H1 (cell line): ENCODE measurements around the gene IRF7. TPM values are rescaled to one million over a fixed set of nuclear protein-coding genes. Genes with fewer than 3 reads are reported as not detected.

Experiments
- CTCF ChIA-PET: fragments of 300-600 bp; sonication (Branson Sonifier 250); formaldehyde crosslinking; loops from one replicate; lab custom pipeline; 2021; ENCODE audit not compliant: partially characterized antibody; lab: Charles Lee
- POLR2A ChIA-PET: fragments of 300-600 bp; sonication (Branson Sonifier 250); formaldehyde crosslinking; loops from one replicate; lab custom pipeline; 2021; ENCODE audit warnings: inconsistent platforms; ENCODE audit not compliant: partially characterized antibody; lab: Charles Lee
- DNase-seq, 2 experiments: peaks; one replicate each; pipeline versions ENCODE4 v3.0.0 to v3.0.0-alpha.2; 2010 to 2022; ENCODE audit warnings: low spot score in 2 of 2, low read depth in 1 of 2, mixed read lengths in 1 of 2
- FAIRE-seq: peaks from 2 replicates; lab custom pipeline; 2011; peaks lifted over from hg19 to GRCh38; lab: Jason Lieb, UNC
- H2AFZ ChIP-seq: 2 replicates; pipeline ENCODE4 v1.8.1; 2012; ENCODE audit warnings: low read length, inconsistent platforms
- H2AK5ac ChIP-seq: 2 replicates; pipeline ENCODE4 v1.6.1; 2013; ENCODE audit warnings: low read depth, low read length
- H2BK120ac ChIP-seq: replicated peaks from 2 replicates; pipeline ENCODE3; 2013; ENCODE audit warnings: low read depth, low read length, inconsistent platforms
- H2BK12ac ChIP-seq: 2 replicates; pipeline ENCODE4 v1.6.1; 2013; ENCODE audit warnings: low read depth, low read length
- H2BK15ac ChIP-seq: 2 replicates; pipeline ENCODE4 v1.6.1; 2013; ENCODE audit warnings: low read length
- H2BK20ac ChIP-seq: 2 replicates; pipeline ENCODE4 v1.6.1; 2013; ENCODE audit warnings: low read length
- H2BK5ac ChIP-seq: 2 replicates; pipeline ENCODE4 v1.6.1; 2013; ENCODE audit warnings: low read depth, low read length
- H3K14ac ChIP-seq: 2 replicates; pipeline ENCODE4 v1.6.1; 2013; ENCODE audit warnings: inconsistent platforms; ENCODE audit not compliant: insufficient read length
- H3K18ac ChIP-seq: 2 replicates; pipeline ENCODE4 v1.6.1; 2013; ENCODE audit warnings: low read length; ENCODE audit errors: extremely low read depth
- H3K23ac ChIP-seq: 2 replicates; pipeline ENCODE4 v1.6.1; 2013; ENCODE audit warnings: inconsistent platforms; ENCODE audit not compliant: insufficient read length
- H3K23me2 ChIP-seq: 2 replicates; pipeline ENCODE4 v1.6.1; 2013; ENCODE audit warnings: low read depth, low read length
- H3K27ac ChIP-seq: 2 replicates; pipeline ENCODE4 v1.6.1; 2011; ENCODE audit warnings: low read depth, low read length, inconsistent platforms
- H3K27me3 ChIP-seq, 4 experiments: replicated peaks in 1 of 4; 1 replicate in 1 of 4; 2 replicates in 3 of 4; pipeline versions ENCODE4 v1.6.1 to v1.8.1; 2011 to 2013; ENCODE audit warnings: low read length in 3 of 4, mild to moderate bottlenecking in 3 of 4, inconsistent platforms in 2 of 4, mixed read lengths in 2 of 4, moderate library complexity in 1 of 4; ENCODE audit not compliant: control insufficient read depth in 3 of 4, insufficient read depth in 3 of 4; ENCODE audit errors: extremely low read depth in 1 of 4
- H3K36me3 ChIP-seq, 4 experiments: 2 replicates each; pipeline versions ENCODE4 v1.6.1 to v1.8.1; 2011 to 2013; ENCODE audit warnings: mild to moderate bottlenecking in 4 of 4, low read length in 3 of 4, moderate library complexity in 2 of 4, control low read depth in 1 of 4, inconsistent platforms in 1 of 4; ENCODE audit not compliant: insufficient read depth in 4 of 4, control insufficient read depth in 2 of 4
- H3K4ac ChIP-seq: replicated peaks from 2 replicates; pipeline ENCODE3; 2013; ENCODE audit warnings: low read length, low read depth, mixed read lengths, inconsistent platforms; ENCODE audit not compliant: insufficient read length
- H3K4me1 ChIP-seq, 4 experiments: replicated peaks in 1 of 4; 1 replicate in 1 of 4; 2 replicates in 3 of 4; pipeline versions ENCODE4 v1.6.1 to v1.8.1; 2011 to 2013; ENCODE audit warnings: low read length in 3 of 4, inconsistent platforms in 2 of 4, mixed read lengths in 1 of 4; ENCODE audit not compliant: insufficient read depth in 4 of 4, control insufficient read depth in 3 of 4
- H3K4me2 ChIP-seq, 2 experiments: 2 replicates each; pipeline versions ENCODE4 v1.6.1 to v1.8.1; 2011 to 2013; ENCODE audit warnings: low read depth in 2 of 2, low read length in 2 of 2, control low read depth in 1 of 2, inconsistent platforms in 1 of 2, mild to moderate bottlenecking in 1 of 2; ENCODE audit not compliant: insufficient read depth in 1 of 2
- H3K4me3 ChIP-seq, 4 experiments: fragments of 200-600, 300-600 bp in 1 of 4; sonication (generic), shearing (Covaris generic), sonication (Bioruptor Twin) in 1 of 4; 2 replicates each; pipeline versions ENCODE4 v1.5.1 to v1.8.1; 2011 to 2016; ENCODE audit warnings: low read length in 4 of 4, low read depth in 3 of 4, control low read depth in 2 of 4, inconsistent platforms in 2 of 4, mild to moderate bottlenecking in 2 of 4, mixed read lengths in 1 of 4, moderate library complexity in 1 of 4; ENCODE audit not compliant: insufficient read depth in 2 of 4; ENCODE audit errors: extremely low read depth in 1 of 4
- H3K56ac ChIP-seq: replicated peaks from 2 replicates; pipeline ENCODE3; 2013; ENCODE audit warnings: low read depth, mild to moderate bottlenecking, mixed read lengths, low read length, inconsistent platforms; ENCODE audit not compliant: insufficient read length
- H3K79me1 ChIP-seq: 2 replicates; pipeline ENCODE4 v1.6.1; 2013; ENCODE audit warnings: low read depth, low read length, control low read depth
- H3K79me2 ChIP-seq, 2 experiments: 2 replicates each; pipeline versions ENCODE4 v1.6.1 to v1.8.1; 2012 to 2013; ENCODE audit warnings: low read length in 2 of 2, mild to moderate bottlenecking in 2 of 2, inconsistent platforms in 1 of 2; ENCODE audit not compliant: insufficient read depth in 2 of 2, control insufficient read depth in 1 of 2
- H3K9ac ChIP-seq, 4 experiments: replicated peaks in 1 of 4; 1 replicate in 1 of 4; 2 replicates in 3 of 4; pipeline versions ENCODE4 v1.6.1 to v1.8.1; 2011 to 2013; ENCODE audit warnings: low read depth in 3 of 4, low read length in 3 of 4, control low read depth in 2 of 4, mild to moderate bottlenecking in 2 of 4, moderate library complexity in 2 of 4, inconsistent platforms in 1 of 4; ENCODE audit errors: extremely low read depth in 1 of 4
- H3K9me3 ChIP-seq, 2 experiments: 2 replicates each; pipeline versions ENCODE4 v1.6.1 to v1.8.1; 2012 to 2013; ENCODE audit warnings: mild to moderate bottlenecking in 2 of 2, moderate library complexity in 2 of 2, control low read depth in 1 of 2, inconsistent platforms in 1 of 2, low read depth in 1 of 2, low read length in 1 of 2, mixed read lengths in 1 of 2; ENCODE audit not compliant: insufficient read depth in 2 of 2
- H4K20me1 ChIP-seq, 2 experiments: replicated peaks in 1 of 2; 2 replicates each; pipeline versions ENCODE3 to v1.8.1; 2011 to 2013; ENCODE audit warnings: inconsistent platforms in 2 of 2, low read length in 2 of 2, mild to moderate bottlenecking in 1 of 2; ENCODE audit not compliant: insufficient read depth in 2 of 2, control insufficient read depth in 1 of 2
- H4K5ac ChIP-seq: 2 replicates; pipeline ENCODE4 v1.6.1; 2013; ENCODE audit warnings: low read length, low read depth, mixed read lengths, inconsistent platforms; ENCODE audit not compliant: insufficient read length
- H4K8ac ChIP-seq: 2 replicates; pipeline ENCODE4 v1.8.0; 2013; ENCODE audit warnings: mild to moderate bottlenecking, moderate library complexity, low read length, inconsistent platforms; ENCODE audit not compliant: insufficient read depth; ENCODE audit errors: extremely low read depth
- H4K91ac ChIP-seq: replicated peaks from 2 replicates; pipeline ENCODE3; 2013; ENCODE audit warnings: low read length, mixed read lengths, inconsistent platforms; ENCODE audit not compliant: insufficient read length
- POU5F1 ChIP-seq: IDR thresholded peaks from 2 replicates; pipeline ENCODE4 v1.6.1; 2011; ENCODE audit warnings: low read depth, mild to moderate bottlenecking, low read length, moderate library complexity
- RXRA ChIP-seq: IDR thresholded peaks from 2 replicates; pipeline ENCODE4 v1.6.1; 2011; ENCODE audit warnings: low read depth, mild to moderate bottlenecking, low read length, moderate library complexity; ENCODE audit not compliant: insufficient read depth
- SRF ChIP-seq: IDR thresholded peaks from 2 replicates; pipeline ENCODE4 v1.6.1; 2011; ENCODE audit warnings: mild to moderate bottlenecking, low read depth, low read length, moderate library complexity
- WGBS, 2 experiments: shearing (Covaris generic) in 1 of 2; methylation state at CpG; one replicate each; pipeline versions ENCODE4 v1.1.6 to v1.1.7; 2013 to 2015; ENCODE audit warnings: low lambda C conversion rate in 2 of 2, mixed read lengths in 2 of 2, inconsistent platforms in 1 of 2, low coverage in 1 of 2, missing lambda C conversion rate in 1 of 2; ENCODE audit not compliant: insufficient replicate concordance in 2 of 2, insufficient coverage in 1 of 2, insufficient read length in 1 of 2; ENCODE audit errors: extremely low coverage in 1 of 2, missing lambda C conversion rate in 1 of 2; 5-methylcytosine and 5-hydroxymethylcytosine counted together
- polyA plus RNA-seq, 7 experiments: library from polyadenylated mRNA; depleted of rRNA in 3 of 7; stranded (reverse) in 5 of 7; unstranded in 2 of 7; fragments of >200 nt in 5 of 7; fragments of 200-250 nt in 2 of 7; gene quantifications; 1 replicate in 5 of 7; 2 replicates in 1 of 7; 4 replicates in 1 of 7; pipeline versions ENCODE4 v1.2.1 to v1.2.3, GENCODE V29; 2011 to 2013; ENCODE audit warnings: missing spikeins in 2 of 7, mixed read lengths in 2 of 7
- total RNA-seq: library from RNA; stranded (reverse); fragmentation: NEBNext Ultra II Directional; extraction: Animal tissue kit (Norgen Biotek cat#: 25700); gene quantifications from 2 replicates; pipeline ENCODE4 v1.2.1, GENCODE V29; 2021

The IRF7 gene
- total and polyA plus RNA-seq, 2 of the 8 experiments (the other 6 are each of a cell fraction or from before 2014, with no cell fraction given) = 9.1 to 9.6 TPM

- Histone ChIP-seq H3K9ac (no peak overlapping the region), H3K14ac (no peak overlapping the region), H2BK15ac (no peak overlapping the region), H3K4me3 (no peak overlapping the region), H3K9me3 (no peaks in the 10 kb centered on the region; a peak in 1 of 4 replicates), H4K8ac (no peak overlapping the region), H4K91ac (no peak overlapping the region), H2AFZ (no peak overlapping the region), H3K18ac (no peak overlapping the region; the same call in 1 of the 2 replicates), H3K4me2 (no peak overlapping the region), H3K56ac (no peak overlapping the region), H3K27ac (no peak overlapping the region; the same call in 1 of the 2 replicates), H3K36me3 (peaks cover 0 to 3% (median 0%) of the 10 kb centered on the region in 4 experiments; a peak in 1 of 8 replicates), H3K4ac (no peak overlapping the region), H3K23me2 (peaks cover 10% of the 10 kb centered on the region; the same call in 1 of the 2 replicates), H2AK5ac (no peak overlapping the region), H3K79me2 (no peaks in the 10 kb centered on the region), H2BK5ac (no peak overlapping the region), H2BK20ac (no peak overlapping the region), H4K20me1 (peaks cover 0 to 8% of the 10 kb centered on the region in 2 experiments), H3K27me3 (peaks cover 0 to 18% (median 14%) of the 10 kb centered on the region in 4 experiments; a peak in 6 of 7 replicates), H3K79me1 (no peaks in the 10 kb centered on the region), H3K23ac (no peak overlapping the region), H2BK120ac (no peak overlapping the region), H3K4me1 (peaks cover 0 to 16% (median 10%) of the 10 kb centered on the region in 4 experiments; a peak in 6 of 7 replicates), H2BK12ac (no peak overlapping the region), H4K5ac (no peak overlapping the region)
- no peak for DNase-seq
- no peak for FAIRE-seq
- TF ChIP-seq POU5F1 = no peak
- no peak for TF ChIP-seq RXRA
- TF ChIP-seq SRF = no peak
- POLR2A ChIA-PET = no interaction called here
- 93% methylated on average over 9 of the region's 9 CpGs; no CpG with 5 or more reads in 1 of the 2 experiments for WGBS, 2 experiments
- CTCF ChIA-PET = interaction anchor here (1.3 kb wide), 1 partner anchor 80 kb away, joined by 3 read pairs; no protein-coding TSS in a partner anchor
Observed at GRCh38 chr11:643366-643765, 27.6 kb upstream of the IRF7 start.
